Gastroesophageal sphincter (tissue), 4 donors: ENCODE results near the gene PREX1. TPM values are rescaled to one million over a fixed set of nuclear protein-coding genes. Genes with fewer than 3 reads are reported as not detected.

Experiments used
- ATAC-seq: fragments of 150-250 bp; one replicate; pipeline ENCODE4 v1.9.1; 2016; ENCODE audit warnings: mild to moderate bottlenecking, moderate library complexity
- H3K27ac ChIP-seq, 4 donors: fragments of 200-600 bp; sonication (generic) in 3 of 4; 1 replicate in 3 of 4; 2 replicates in 1 of 4; pipeline ENCODE4 v1.5.1; 2016 to 2019
- H3K27me3 ChIP-seq: fragments of 200-600 bp; sonication (generic); one replicate; pipeline ENCODE4 v1.5.1; 2019
- H3K36me3 ChIP-seq, 2 donors: fragments of 200-600 bp; sonication (generic); one replicate each; pipeline ENCODE4 v1.5.1; 2019; ENCODE audit warnings: control low read depth in 1 of 2
- H3K4me1 ChIP-seq, 3 donors: fragments of 200-600 bp; sonication (generic); 1 replicate in 2 of 3; 2 replicates in 1 of 3; pipeline ENCODE4 v1.5.1; 2016 to 2019; ENCODE audit warnings: control low read depth in 2 of 3
- H3K4me3 ChIP-seq, 2 donors: fragments of 200-600 bp; sonication (generic); one replicate each; pipeline ENCODE4 v1.5.1; 2019; ENCODE audit warnings: mild to moderate bottlenecking in 1 of 2, moderate library complexity in 1 of 2
- H3K9me3 ChIP-seq, 3 donors: fragments of 200-600 bp; sonication (generic); one replicate each; pipeline ENCODE4 v1.5.1; 2017 to 2019; ENCODE audit warnings: control low read depth in 2 of 3
- CTCF ChIP-seq, 4 experiments: fragments of 200-600 bp in 2 of 4; fragments of 450-650 bp in 2 of 4; sonication (generic) in 1 of 4; IDR thresholded peaks; one replicate each; pipeline ENCODE4 v1.5.1; 2017 to 2019; ENCODE audit warnings: antibody characterized with exemption in 4 of 4, mild to moderate bottlenecking in 2 of 4, moderate library complexity in 2 of 4
- EP300 ChIP-seq: sonication (generic); formaldehyde crosslinking; IDR thresholded peaks from one replicate; pipeline ENCODE4 v1.6.1; 2017; ENCODE audit warnings: antibody characterized with exemption, mild to moderate bottlenecking
- POLR2A ChIP-seq, 2 donors: fragments of 450-650 bp; IDR thresholded peaks; one replicate each; pipeline ENCODE4 v1.6.1; 2017; ENCODE audit warnings: antibody characterized with exemption in 2 of 2, mild to moderate bottlenecking in 2 of 2, moderate library complexity in 1 of 2
- POLR2AphosphoS5 ChIP-seq: sonication (generic); formaldehyde crosslinking; IDR thresholded peaks from one replicate; pipeline ENCODE4 v1.6.1; 2017; ENCODE audit warnings: antibody characterized with exemption
- WGBS, 2 donors: methylation state at CpG; one replicate each; pipeline ENCODE4 v1.1.5; 2018; ENCODE audit warnings: low coverage in 1 of 2; 5-methylcytosine and 5-hydroxymethylcytosine counted together
- total RNA-seq, 4 donors: library from RNA; depleted of rRNA; stranded (reverse); fragments of >200 nt; gene quantifications; one replicate each; pipeline ENCODE4 v1.1.0, GENCODE V29; 2016

The PREX1 gene
- total RNA-seq, 4 donors from 2014 or later: 16.3 to 35.7 (median 20.0) TPM

- H3K27ac ChIP-seq: peak overlapping the region in 3 of 4 donors; percentile 54 to 62 (median 61)
- peaks cover 0 to 22% of the 10 kb centered on the region in 2 donors for H3K36me3 ChIP-seq
- peak overlapping the region in 1 of 2 donors; percentile 18 for H3K4me3 ChIP-seq
- H3K27me3 ChIP-seq: no peaks in the 10 kb centered on the region
- H3K4me1 ChIP-seq: peaks cover 0 to 61% (median 51%) of the 10 kb centered on the region in 3 donors
- no peak for TF ChIP-seq CTCF (IDR thresholded peaks at IDR 0.05)
- peak; percentile 49 for TF ChIP-seq POLR2AphosphoS5
- no peaks in the 10 kb centered on the region for H3K9me3 ChIP-seq
- peak; percentile 70 for ATAC-seq
- WGBS, 2 donors: 25% methylated on average over 2 of the region's 18 CpGs; no CpG with 5 or more reads in 1 of the 2 donors
Observed at GRCh38 chr20:48682529-48683363, 145.1 kb downstream of the PREX1 start.

GRCh38 chr20:48681873-48682426 lies 145.8 kb downstream of the PREX1 start:
- no peak for TF ChIP-seq CTCF (IDR thresholded peaks at IDR 0.05)
- Histone ChIP-seq H3K9me3 (no peaks in the 10 kb centered on the region), H3K4me3 (no peak overlapping the region), H3K4me1 (peaks cover 0 to 56% (median 49%) of the 10 kb centered on the region in 3 donors), H3K36me3 (peaks cover 0 to 30% of the 10 kb centered on the region in 2 donors), H3K27me3 (no peaks in the 10 kb centered on the region), H3K27ac (peak overlapping the region in 3 of 4 donors; percentile 54 to 62 (median 61))
- ATAC-seq: no peak
- 59 to 67% methylated on average over 4 to 6 of the region's 6 CpGs for WGBS, 2 donors

GRCh38 chr20:48681201-48681872 lies 146.5 kb downstream of the PREX1 start:
- Histone ChIP-seq H3K9me3 (no peaks in the 10 kb centered on the region), H3K27me3 (no peaks in the 10 kb centered on the region), H3K27ac (no peak overlapping the region), H3K4me1 (peaks cover 0 to 50% (median 43%) of the 10 kb centered on the region in 3 donors), H3K4me3 (no peak overlapping the region), H3K36me3 (peaks cover 0 to 36% of the 10 kb centered on the region in 2 donors)
- ATAC-seq: no peak
- WGBS, 2 donors: 67 to 94% methylated on average over 3 to 6 of the region's 6 CpGs
- TF ChIP-seq EP300 (no peak), POLR2A (IDR thresholded peaks at IDR 0.05) (no peak), POLR2AphosphoS5 (no peak), CTCF (IDR thresholded peaks at IDR 0.05) (no peak)

GRCh38 chr20:48680650-48681049 lies 147.1 kb downstream of the PREX1 start:
- H3K27me3 ChIP-seq: no peaks in the 10 kb centered on the region
- 92 to 93% methylated on average over 7 of the region's 7 CpGs for WGBS, 2 donors
- ATAC-seq: no peak
- H3K4me3 ChIP-seq: no peak overlapping the region
- TF ChIP-seq POLR2A (IDR thresholded peaks at IDR 0.05) (no peak), EP300 (no peak), POLR2AphosphoS5 (no peak), CTCF (IDR thresholded peaks at IDR 0.05) (no peak)
- peaks cover 0 to 43% (median 37%) of the 10 kb centered on the region in 3 donors for H3K4me1 ChIP-seq
- peaks cover 0 to 43% of the 10 kb centered on the region in 2 donors for H3K36me3 ChIP-seq
- no peak overlapping the region for H3K27ac ChIP-seq
- no peaks in the 10 kb centered on the region for H3K9me3 ChIP-seq
